Liver (tissue), 9 donors: ENCODE measurements around the gene RALGPS2. TPM values are rescaled to one million over a fixed set of nuclear protein-coding genes. Genes with fewer than 3 reads are reported as not detected.

Source experiments
- DNase-seq: peaks from one replicate; pipeline ENCODE4 v3.0.0-alpha.2; 2017; ENCODE audit warnings: low spot score
- H3K27ac ChIP-seq, 2 donors: one replicate each; pipeline ENCODE4 v1.7.0; 2013; ENCODE audit warnings: inconsistent platforms in 2 of 2, low read length in 2 of 2, control low read depth in 1 of 2, low read depth in 1 of 2, mild to moderate bottlenecking in 1 of 2
- H3K27me3 ChIP-seq, 4 donors: one replicate each; pipeline versions ENCODE4 v1.6.1 to v1.7.0; 2013; ENCODE audit warnings: low read length in 3 of 4, inconsistent platforms in 1 of 4, mild to moderate bottlenecking in 1 of 4, moderate library complexity in 1 of 4; ENCODE audit not compliant: control insufficient read depth in 4 of 4, insufficient read depth in 4 of 4
- H3K36me3 ChIP-seq, 4 donors: one replicate each; pipeline versions ENCODE4 v1.6.1 to v1.7.0; 2013; ENCODE audit warnings: low read length in 3 of 4, mild to moderate bottlenecking in 3 of 4, low read depth in 1 of 4, moderate library complexity in 1 of 4; ENCODE audit not compliant: control insufficient read depth in 4 of 4, insufficient read depth in 3 of 4
- H3K4me1 ChIP-seq, 4 donors: one replicate each; pipeline versions ENCODE4 v1.6.1 to v1.7.0; 2013; ENCODE audit warnings: low read length in 3 of 4, mild to moderate bottlenecking in 3 of 4, moderate library complexity in 1 of 4; ENCODE audit not compliant: control insufficient read depth in 4 of 4, insufficient read depth in 4 of 4
- H3K4me3 ChIP-seq, 3 donors: one replicate each; pipeline versions ENCODE4 v1.6.1 to v1.7.0; 2013; ENCODE audit warnings: low read length in 3 of 3, control low read depth in 1 of 3, low read depth in 1 of 3, mild to moderate bottlenecking in 1 of 3
- H3K9ac ChIP-seq, 2 donors: one replicate each; pipeline ENCODE4 v1.7.0; 2013; ENCODE audit warnings: low read length in 2 of 2, mild to moderate bottlenecking in 2 of 2, moderate library complexity in 2 of 2, control low read depth in 1 of 2, low read depth in 1 of 2
- H3K9me3 ChIP-seq, 4 donors: one replicate each; pipeline versions ENCODE4 v1.6.1 to v1.7.0; 2013; ENCODE audit warnings: low read length in 3 of 4; ENCODE audit not compliant: control insufficient read depth in 4 of 4
- ATF3 ChIP-seq: IDR thresholded peaks from 2 replicates; pipeline ENCODE4 v1.6.1; 2016; ENCODE audit warnings: antibody characterized with exemption
- CTCF ChIP-seq: fragments of 150-350 bp; IDR thresholded peaks from 2 replicates; pipeline ENCODE4 v1.5.1; 2017; ENCODE audit warnings: improper control_type of control experiment, low read depth, low read length; ENCODE audit not compliant: missing input control
- EGR1 ChIP-seq, 2 donors: IDR thresholded peaks; 2 replicates each; pipeline ENCODE4 v1.6.1; 2016 to 2018; ENCODE audit warnings: antibody characterized with exemption in 2 of 2, low read depth in 2 of 2
- FOXA1 ChIP-seq: IDR thresholded peaks from 2 replicates; pipeline ENCODE4 v1.6.1; 2016; ENCODE audit warnings: antibody characterized with exemption
- FOXA2 ChIP-seq: IDR thresholded peaks from 2 replicates; pipeline ENCODE4 v1.6.1; 2016; ENCODE audit warnings: antibody characterized with exemption
- GABPA ChIP-seq, 2 donors: IDR thresholded peaks in 1 of 2; conservative IDR thresholded peaks in 1 of 2; 2 replicates each; pipeline ENCODE4 v1.6.1; 2016; ENCODE audit warnings: antibody characterized with exemption in 2 of 2, mild to moderate bottlenecking in 1 of 2, moderate library complexity in 1 of 2
- HNF4A ChIP-seq, 2 donors: conservative IDR thresholded peaks; 2 replicates each; pipeline ENCODE4 v1.6.1; 2016; ENCODE audit warnings: antibody characterized with exemption in 2 of 2, mild to moderate bottlenecking in 2 of 2
- HNF4G ChIP-seq: IDR thresholded peaks from 2 replicates; pipeline ENCODE4 v1.6.1; 2016; ENCODE audit warnings: antibody characterized with exemption
- JUND ChIP-seq, 2 donors: IDR thresholded peaks; 2 replicates each; pipeline ENCODE4 v1.6.1; 2016; ENCODE audit warnings: antibody characterized with exemption in 2 of 2
- MAX ChIP-seq: IDR thresholded peaks from 2 replicates; pipeline ENCODE4 v1.6.1; 2016; ENCODE audit warnings: antibody characterized with exemption
- NR2F2 ChIP-seq: IDR thresholded peaks from 2 replicates; pipeline ENCODE4 v1.6.1; 2016; ENCODE audit warnings: antibody characterized with exemption
- RAD21 ChIP-seq, 2 donors: IDR thresholded peaks; 2 replicates each; pipeline ENCODE4 v1.6.1; 2016; ENCODE audit warnings: antibody characterized with exemption in 2 of 2, mild to moderate bottlenecking in 2 of 2
- REST ChIP-seq: IDR thresholded peaks from 2 replicates; pipeline ENCODE4 v1.6.1; 2016; ENCODE audit warnings: antibody characterized with exemption, mild to moderate bottlenecking
- RXRA ChIP-seq, 2 donors: IDR thresholded peaks; 2 replicates each; pipeline ENCODE4 v1.6.1; 2017 to 2018; ENCODE audit warnings: antibody characterized with exemption in 2 of 2, mild to moderate bottlenecking in 1 of 2
- SP1 ChIP-seq: IDR thresholded peaks from 2 replicates; pipeline ENCODE4 v1.6.1; 2018; ENCODE audit warnings: antibody characterized with exemption, mild to moderate bottlenecking
- TAF1 ChIP-seq: conservative IDR thresholded peaks from 2 replicates; pipeline ENCODE4 v1.6.1; 2016; ENCODE audit warnings: antibody characterized with exemption, mild to moderate bottlenecking
- YY1 ChIP-seq: IDR thresholded peaks from 2 replicates; pipeline ENCODE4 v1.6.1; 2016; ENCODE audit warnings: antibody characterized with exemption, mild to moderate bottlenecking
- ZBTB33 ChIP-seq: IDR thresholded peaks from 2 replicates; pipeline ENCODE4 v1.6.1; 2016; ENCODE audit warnings: antibody characterized with exemption
- WGBS: extraction: QIAGEN DNeasy Blood & Tissue Kit; methylation state at CpG from one replicate; pipeline ENCODE4 v1.1.7; 2013; 5-methylcytosine and 5-hydroxymethylcytosine counted together
- polyA plus RNA-seq, 2 donors: library from polyadenylated mRNA; stranded (reverse) in 1 of 2; unstranded in 1 of 2; fragments of 200-250 nt in 1 of 2; fragments of >200 nt in 1 of 2; fragmentation: Nextera tagmentation in 1 of 2; extraction: Ambion mirVana in 1 of 2; gene quantifications; one replicate each; pipeline versions ENCODE4 v1.2.1 to v1.2.3, GENCODE V29; 2013 to 2015
- total RNA-seq, 2 donors: library from RNA; depleted of rRNA; stranded (reverse); fragments of >200 nt; gene quantifications; one replicate each; pipeline ENCODE4 v1.2.3, GENCODE V29; 2014
- donor health status: healthy.
- donor health status: healthy.
- donor health status: healthy.
- donor health status: healthy.
- donor health status: healthy.

The RALGPS2 gene
- total and polyA plus RNA-seq, 4 donors, result 8.1 to 39.2 (median 16.9) TPM

GRCh38 chr1:178908358-178908757 is 183.3 kb downstream of the RALGPS2 start:
- peaks cover 2 to 16% (median 4%) of the 10 kb centered on the region in 4 donors for H3K36me3 ChIP-seq
- H3K9ac ChIP-seq, result no peak overlapping the region
- DNase-seq, result no peak
- TF ChIP-seq ZBTB33 (no peak), MAX (no peak), NR2F2 (no peak), JUND (IDR thresholded peaks at IDR 0.05) (no peak), RAD21 (IDR thresholded peaks at IDR 0.05) (no peak), TAF1 (no peak), GABPA (IDR thresholded peaks at IDR 0.05 in 1 of 2, conservative IDR thresholded peaks at IDR 0.05 in 1 of 2) (no peak), EGR1 (IDR thresholded peaks at IDR 0.05; ENCODE audit: low read depth in 2 of 2) (no peak), RXRA (IDR thresholded peaks at IDR 0.05) (no peak), REST (no peak), SP1 (no peak), HNF4G (no peak), FOXA2 (no peak), FOXA1 (no peak), HNF4A (conservative IDR thresholded peaks at IDR 0.05) (no peak), CTCF (no peak), ATF3 (no peak), YY1 (no peak)
- H3K27ac ChIP-seq, result no peak overlapping the region
- 83% methylated on average over 1 of the region's 1 CpG for WGBS
- H3K9me3 ChIP-seq, result no peaks in the 10 kb centered on the region
- H3K4me1 ChIP-seq, result no peaks in the 10 kb centered on the region
- H3K4me3 ChIP-seq, result no peak overlapping the region
- no peaks in the 10 kb centered on the region for H3K27me3 ChIP-seq
